HepG2 (cell line): Measurements from ENCODE around the gene PXT1. TPM values are rescaled to one million over a fixed set of nuclear protein-coding genes. Genes with fewer than 3 reads are reported as not detected.
A peak's percentile ranks its signal among the peaks of the same experiment; 100 is the strongest.

ENCODE experiments used
- MYNN ChIP-seq: sonication (generic); formaldehyde crosslinking; IDR thresholded peaks from 2 replicates; pipeline ENCODE4 v1.4.0; 2020; ENCODE audit warnings: mild to moderate bottlenecking, low read depth, missing genetic modification reagents
- TARDBP ChIP-seq: sonication (generic); formaldehyde crosslinking; IDR thresholded peaks from 2 replicates; pipeline ENCODE4 v1.8.0; 2022; ENCODE audit warnings: mild to moderate bottlenecking, missing genetic modification reagents
- ZBTB10 ChIP-seq: sonication (generic); formaldehyde crosslinking; IDR thresholded peaks from 2 replicates; pipeline ENCODE4 v1.4.0; 2020; ENCODE audit warnings: missing genetic modification reagents, borderline replicate concordance
- ZBTB3 ChIP-seq: sonication (generic); formaldehyde crosslinking; IDR thresholded peaks from 2 replicates; pipeline ENCODE4 v1.4.0; 2020; ENCODE audit warnings: low read depth, mild to moderate bottlenecking, moderate library complexity, missing genetic modification reagents, borderline replicate concordance
- ZFYVE20 ChIP-seq: sonication (generic); formaldehyde crosslinking; IDR thresholded peaks from 2 replicates; pipeline ENCODE4 v1.8.0; 2023; ENCODE audit warnings: low read depth, mild to moderate bottlenecking, moderate library complexity, missing genetic modification reagents, borderline replicate concordance
- ZNF205 ChIP-seq: IDR thresholded peaks from 2 replicates; pipeline ENCODE4 v1.6.1; 2018; ENCODE audit warnings: missing biosample characterization, missing genetic modification reagents
- ZNF329 ChIP-seq: sonication (generic); formaldehyde crosslinking; IDR thresholded peaks from 2 replicates; pipeline ENCODE4 v1.9.0; 2021; ENCODE audit warnings: low read depth, mild to moderate bottlenecking, missing genetic modification reagents
- ZNF33A ChIP-seq: sonication (generic); formaldehyde crosslinking; IDR thresholded peaks from 2 replicates; pipeline ENCODE4 v1.5.1; 2020; ENCODE audit warnings: missing genetic modification reagents, mild to moderate bottlenecking, moderate library complexity, borderline replicate concordance
- ZNF484 ChIP-seq: sonication (generic); formaldehyde crosslinking; IDR thresholded peaks from 2 replicates; pipeline ENCODE4 v1.5.1; 2020; ENCODE audit warnings: mild to moderate bottlenecking, low read depth, missing genetic modification reagents, borderline replicate concordance
- ZSCAN12 ChIP-seq: sonication (generic); formaldehyde crosslinking; IDR thresholded peaks from 2 replicates; pipeline ENCODE4 v1.9.0; 2021; ENCODE audit warnings: mild to moderate bottlenecking, missing genetic modification reagents
- ZSCAN21 ChIP-seq: sonication (generic); formaldehyde crosslinking; IDR thresholded peaks from 2 replicates; pipeline ENCODE4 v1.8.0; 2022; ENCODE audit warnings: mild to moderate bottlenecking, missing genetic modification reagents, moderate library complexity, borderline replicate concordance
- polyA plus RNA-seq, 8 experiments: library from polyadenylated mRNA; depleted of rRNA in 3 of 8; stranded (reverse) in 7 of 8; unstranded in 1 of 8; fragments of >200 nt; fragmentation: Illumina TruSeq in 4 of 8; extraction: Trizol in 4 of 8; gene quantifications; 2 replicates each; pipeline versions ENCODE4 v1.2.1 to v1.2.3, GENCODE V29; 2011 to 2016; ENCODE audit warnings: low read depth in 4 of 8, missing spikeins in 1 of 8, mixed read lengths in 1 of 8; ENCODE audit not compliant: insufficient read depth in 1 of 8
- total RNA-seq, 5 experiments: library from RNA; depleted of rRNA; stranded (reverse); fragments of >200 nt; fragmentation: Illumina TruSeq; extraction: Trizol; gene quantifications; 2 replicates each; pipeline ENCODE4 v1.2.3, GENCODE V29; 2016; ENCODE audit warnings: low read depth in 1 of 5
- TF ChIP-seq, protein P1 (sequence below): sonication (generic); formaldehyde crosslinking; IDR thresholded peaks from 2 replicates; pipeline ENCODE4 v1.9.0; 2021; ENCODE audit warnings: missing genetic modification reagents, borderline replicate concordance
- TF ChIP-seq, protein P2 (sequence below): sonication (generic); formaldehyde crosslinking; IDR thresholded peaks from 2 replicates; pipeline ENCODE4 v1.4.0; 2020; ENCODE audit warnings: missing genetic modification reagents; ENCODE audit errors: not compliant biosample characterization
- TF ChIP-seq, protein P3 (sequence below), 2 experiments: sonication (generic) in 1 of 2; formaldehyde crosslinking in 1 of 2; IDR thresholded peaks; 2 replicates each; pipeline versions ENCODE4 v1.4.0 to v1.6.1; 2016 to 2020; ENCODE audit warnings: borderline replicate concordance in 1 of 2, low read depth in 1 of 2, mild to moderate bottlenecking in 1 of 2, missing genetic modification reagents in 1 of 2
- TF ChIP-seq, protein P4 (sequence below): sonication (generic); formaldehyde crosslinking; conservative IDR thresholded peaks from 2 replicates; pipeline ENCODE4 v1.8.0; 2022; ENCODE audit warnings: mild to moderate bottlenecking, moderate library complexity, missing genetic modification reagents

PXT1 gene
- total and polyA plus RNA-seq, 2 of the 13 experiments (the other 11 are each of a cell fraction or from before 2014, with no cell fraction given): 0.04 TPM; not detected in 1

GRCh38 chr6:36441307-36441894, 1.3 kb downstream of the PXT1 start (continued):
- TF ChIP-seq ZNF205 (CRISPR knock-in tag) (no peak; the same call in 1 of the 2 replicates), ZBTB3 (CRISPR knock-in tag) (no peak), MYNN (CRISPR knock-in tag) (peak; percentile 98), ZBTB10 (CRISPR knock-in tag) (no peak), ZNF33A (CRISPR knock-in tag) (no peak), ZSCAN21 (no peak), ZNF484 (CRISPR knock-in tag) (no peak), TARDBP (CRISPR knock-in tag) (peak; percentile 30; the same call in 1 of the 2 replicates), ZFYVE20 (CRISPR knock-in tag) (no peak), ZNF329 (CRISPR knock-in tag) (no peak), ZSCAN12 (CRISPR knock-in tag) (no peak)
- TF ChIP-seq, protein P1, sequence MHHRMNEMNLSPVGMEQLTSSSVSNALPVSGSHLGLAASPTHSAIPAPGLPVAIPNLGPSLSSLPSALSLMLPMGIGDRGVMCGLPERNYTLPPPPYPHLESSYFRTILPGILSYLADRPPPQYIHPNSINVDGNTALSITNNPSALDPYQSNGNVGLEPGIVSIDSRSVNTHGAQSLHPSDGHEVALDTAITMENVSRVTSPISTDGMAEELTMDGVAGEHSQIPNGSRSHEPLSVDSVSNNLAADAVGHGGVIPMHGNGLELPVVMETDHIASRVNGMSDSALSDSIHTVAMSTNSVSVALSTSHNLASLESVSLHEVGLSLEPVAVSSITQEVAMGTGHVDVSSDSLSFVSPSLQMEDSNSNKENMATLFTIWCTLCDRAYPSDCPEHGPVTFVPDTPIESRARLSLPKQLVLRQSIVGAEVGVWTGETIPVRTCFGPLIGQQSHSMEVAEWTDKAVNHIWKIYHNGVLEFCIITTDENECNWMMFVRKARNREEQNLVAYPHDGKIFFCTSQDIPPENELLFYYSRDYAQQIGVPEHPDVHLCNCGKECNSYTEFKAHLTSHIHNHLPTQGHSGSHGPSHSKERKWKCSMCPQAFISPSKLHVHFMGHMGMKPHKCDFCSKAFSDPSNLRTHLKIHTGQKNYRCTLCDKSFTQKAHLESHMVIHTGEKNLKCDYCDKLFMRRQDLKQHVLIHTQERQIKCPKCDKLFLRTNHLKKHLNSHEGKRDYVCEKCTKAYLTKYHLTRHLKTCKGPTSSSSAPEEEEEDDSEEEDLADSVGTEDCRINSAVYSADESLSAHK (CRISPR knock-in tag): no peak
- TF ChIP-seq, protein P2, sequence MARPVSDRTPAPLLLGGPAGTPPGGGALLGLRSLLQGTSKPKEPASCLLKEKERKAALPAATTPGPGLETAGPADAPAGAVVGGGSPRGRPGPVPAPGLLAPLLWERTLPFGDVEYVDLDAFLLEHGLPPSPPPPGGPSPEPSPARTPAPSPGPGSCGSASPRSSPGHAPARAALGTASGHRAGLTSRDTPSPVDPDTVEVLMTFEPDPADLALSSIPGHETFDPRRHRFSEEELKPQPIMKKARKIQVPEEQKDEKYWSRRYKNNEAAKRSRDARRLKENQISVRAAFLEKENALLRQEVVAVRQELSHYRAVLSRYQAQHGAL (CRISPR knock-in tag): no peak
- TF ChIP-seq, protein P3, sequence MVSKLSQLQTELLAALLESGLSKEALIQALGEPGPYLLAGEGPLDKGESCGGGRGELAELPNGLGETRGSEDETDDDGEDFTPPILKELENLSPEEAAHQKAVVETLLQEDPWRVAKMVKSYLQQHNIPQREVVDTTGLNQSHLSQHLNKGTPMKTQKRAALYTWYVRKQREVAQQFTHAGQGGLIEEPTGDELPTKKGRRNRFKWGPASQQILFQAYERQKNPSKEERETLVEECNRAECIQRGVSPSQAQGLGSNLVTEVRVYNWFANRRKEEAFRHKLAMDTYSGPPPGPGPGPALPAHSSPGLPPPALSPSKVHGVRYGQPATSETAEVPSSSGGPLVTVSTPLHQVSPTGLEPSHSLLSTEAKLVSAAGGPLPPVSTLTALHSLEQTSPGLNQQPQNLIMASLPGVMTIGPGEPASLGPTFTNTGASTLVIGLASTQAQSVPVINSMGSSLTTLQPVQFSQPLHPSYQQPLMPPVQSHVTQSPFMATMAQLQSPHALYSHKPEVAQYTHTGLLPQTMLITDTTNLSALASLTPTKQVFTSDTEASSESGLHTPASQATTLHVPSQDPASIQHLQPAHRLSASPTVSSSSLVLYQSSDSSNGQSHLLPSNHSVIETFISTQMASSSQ (IDR thresholded peaks at IDR 0.05; ENCODE audit: low read depth): no peak
- TF ChIP-seq, protein P3 (CRISPR knock-in tag; IDR thresholded peaks at IDR 0.05; ENCODE audit: borderline replicate concordance): no peak
- TF ChIP-seq, protein P4, sequence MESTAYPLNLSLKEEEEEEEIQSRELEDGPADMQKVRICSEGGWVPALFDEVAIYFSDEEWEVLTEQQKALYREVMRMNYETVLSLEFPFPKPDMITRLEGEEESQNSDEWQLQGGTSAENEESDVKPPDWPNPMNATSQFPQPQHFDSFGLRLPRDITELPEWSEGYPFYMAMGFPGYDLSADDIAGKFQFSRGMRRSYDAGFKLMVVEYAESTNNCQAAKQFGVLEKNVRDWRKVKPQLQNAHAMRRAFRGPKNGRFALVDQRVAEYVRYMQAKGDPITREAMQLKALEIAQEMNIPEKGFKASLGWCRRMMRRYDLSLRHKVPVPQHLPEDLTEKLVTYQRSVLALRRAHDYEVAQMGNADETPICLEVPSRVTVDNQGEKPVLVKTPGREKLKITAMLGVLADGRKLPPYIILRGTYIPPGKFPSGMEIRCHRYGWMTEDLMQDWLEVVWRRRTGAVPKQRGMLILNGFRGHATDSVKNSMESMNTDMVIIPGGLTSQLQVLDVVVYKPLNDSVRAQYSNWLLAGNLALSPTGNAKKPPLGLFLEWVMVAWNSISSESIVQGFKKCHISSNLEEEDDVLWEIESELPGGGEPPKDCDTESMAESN (CRISPR knock-in tag): no peak
